ENCODE results near the gene KRT26. TPM values are rescaled to one million over a fixed set of nuclear protein-coding genes. Genes with fewer than 3 reads are reported as not detected.

Gene KRT26
- total and polyA plus RNA-seq, 10 of the 15 experiments (the other 5 are each of a cell fraction or from before 2014, with no cell fraction given) = not detected

DNA sequence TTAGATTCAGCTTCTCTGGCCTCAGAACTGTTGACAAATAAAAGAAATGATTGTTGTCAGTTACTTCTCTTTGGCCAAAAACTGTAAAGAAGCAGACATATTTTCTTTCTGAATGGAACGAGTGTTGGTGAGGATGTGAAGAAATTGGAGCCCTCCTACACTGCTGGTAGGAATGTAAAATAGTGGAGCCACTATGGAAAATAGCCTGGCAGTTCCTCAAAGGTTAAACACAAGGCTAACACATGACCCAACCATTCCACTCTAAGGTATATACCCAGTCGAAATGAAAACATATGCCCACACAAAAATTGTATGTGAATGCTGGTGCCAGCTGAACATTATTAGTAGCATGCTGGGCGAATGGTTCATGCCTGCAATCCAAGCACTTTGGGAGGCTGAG, 54.2 kb downstream of the KRT26 start:
- TF ChIP-seq HDAC6 (IDR thresholded peaks at IDR 0.05; ENCODE audit: unreplicated experiment) (no peak), RAD51 (IDR thresholded peaks at IDR 0.05) (no peak), SIX5 (IDR thresholded peaks at IDR 0.05; ENCODE audit: low read depth, low read length, severe bottlenecking) (no peak), NRF1 (conservative IDR thresholded peaks at IDR 0.05; ENCODE audit: low read depth, low read length) (no peak), CREM (IDR thresholded peaks at IDR 0.05; ENCODE audit: low read depth) (no peak), ZZZ3 (IDR thresholded peaks at IDR 0.05; ENCODE audit: control insufficient read depth, insufficient read length, low read depth) (no peak), ZNF207 (IDR thresholded peaks at IDR 0.05; ENCODE audit: borderline replicate concordance) (no peak), KLF5 (IDR thresholded peaks at IDR 0.05; ENCODE audit: partially characterized antibody) (no peak), ZNF217 (IDR thresholded peaks at IDR 0.05) (no peak), TCF12 (IDR thresholded peaks at IDR 0.05; ENCODE audit: low read depth, low read length) (no peak), PAX5 (IDR thresholded peaks at IDR 0.05; ENCODE audit: borderline replicate concordance, low read depth, low read length) (no peak), ETV6 (conservative IDR thresholded peaks at IDR 0.05 in 1 of 2, IDR thresholded peaks at IDR 0.05 in 1 of 2; ENCODE audit: borderline replicate concordance in 1 of 2, low read depth in 1 of 2) (no peak), SMAD5 (IDR thresholded peaks at IDR 0.05; ENCODE audit: low read depth) (no peak), CHD1 (IDR thresholded peaks at IDR 0.05; ENCODE audit: low read depth, low read length) (no peak), CREB1 (IDR thresholded peaks at IDR 0.05; ENCODE audit: low read depth) (no peak)
- TF ChIP-seq, protein P1, sequence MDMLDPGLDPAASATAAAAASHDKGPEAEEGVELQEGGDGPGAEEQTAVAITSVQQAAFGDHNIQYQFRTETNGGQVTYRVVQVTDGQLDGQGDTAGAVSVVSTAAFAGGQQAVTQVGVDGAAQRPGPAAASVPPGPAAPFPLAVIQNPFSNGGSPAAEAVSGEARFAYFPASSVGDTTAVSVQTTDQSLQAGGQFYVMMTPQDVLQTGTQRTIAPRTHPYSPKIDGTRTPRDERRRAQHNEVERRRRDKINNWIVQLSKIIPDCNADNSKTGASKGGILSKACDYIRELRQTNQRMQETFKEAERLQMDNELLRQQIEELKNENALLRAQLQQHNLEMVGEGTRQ (IDR thresholded peaks at IDR 0.05; ENCODE audit: borderline replicate concordance, low read depth, low read length) = no peak
- TF ChIP-seq, protein P2, sequence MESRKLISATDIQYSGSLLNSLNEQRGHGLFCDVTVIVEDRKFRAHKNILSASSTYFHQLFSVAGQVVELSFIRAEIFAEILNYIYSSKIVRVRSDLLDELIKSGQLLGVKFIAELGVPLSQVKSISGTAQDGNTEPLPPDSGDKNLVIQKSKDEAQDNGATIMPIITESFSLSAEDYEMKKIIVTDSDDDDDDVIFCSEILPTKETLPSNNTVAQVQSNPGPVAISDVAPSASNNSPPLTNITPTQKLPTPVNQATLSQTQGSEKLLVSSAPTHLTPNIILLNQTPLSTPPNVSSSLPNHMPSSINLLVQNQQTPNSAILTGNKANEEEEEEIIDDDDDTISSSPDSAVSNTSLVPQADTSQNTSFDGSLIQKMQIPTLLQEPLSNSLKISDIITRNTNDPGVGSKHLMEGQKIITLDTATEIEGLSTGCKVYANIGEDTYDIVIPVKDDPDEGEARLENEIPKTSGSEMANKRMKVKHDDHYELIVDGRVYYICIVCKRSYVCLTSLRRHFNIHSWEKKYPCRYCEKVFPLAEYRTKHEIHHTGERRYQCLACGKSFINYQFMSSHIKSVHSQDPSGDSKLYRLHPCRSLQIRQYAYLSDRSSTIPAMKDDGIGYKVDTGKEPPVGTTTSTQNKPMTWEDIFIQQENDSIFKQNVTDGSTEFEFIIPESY (IDR thresholded peaks at IDR 0.05) = no peak
- TF ChIP-seq, protein P3, sequence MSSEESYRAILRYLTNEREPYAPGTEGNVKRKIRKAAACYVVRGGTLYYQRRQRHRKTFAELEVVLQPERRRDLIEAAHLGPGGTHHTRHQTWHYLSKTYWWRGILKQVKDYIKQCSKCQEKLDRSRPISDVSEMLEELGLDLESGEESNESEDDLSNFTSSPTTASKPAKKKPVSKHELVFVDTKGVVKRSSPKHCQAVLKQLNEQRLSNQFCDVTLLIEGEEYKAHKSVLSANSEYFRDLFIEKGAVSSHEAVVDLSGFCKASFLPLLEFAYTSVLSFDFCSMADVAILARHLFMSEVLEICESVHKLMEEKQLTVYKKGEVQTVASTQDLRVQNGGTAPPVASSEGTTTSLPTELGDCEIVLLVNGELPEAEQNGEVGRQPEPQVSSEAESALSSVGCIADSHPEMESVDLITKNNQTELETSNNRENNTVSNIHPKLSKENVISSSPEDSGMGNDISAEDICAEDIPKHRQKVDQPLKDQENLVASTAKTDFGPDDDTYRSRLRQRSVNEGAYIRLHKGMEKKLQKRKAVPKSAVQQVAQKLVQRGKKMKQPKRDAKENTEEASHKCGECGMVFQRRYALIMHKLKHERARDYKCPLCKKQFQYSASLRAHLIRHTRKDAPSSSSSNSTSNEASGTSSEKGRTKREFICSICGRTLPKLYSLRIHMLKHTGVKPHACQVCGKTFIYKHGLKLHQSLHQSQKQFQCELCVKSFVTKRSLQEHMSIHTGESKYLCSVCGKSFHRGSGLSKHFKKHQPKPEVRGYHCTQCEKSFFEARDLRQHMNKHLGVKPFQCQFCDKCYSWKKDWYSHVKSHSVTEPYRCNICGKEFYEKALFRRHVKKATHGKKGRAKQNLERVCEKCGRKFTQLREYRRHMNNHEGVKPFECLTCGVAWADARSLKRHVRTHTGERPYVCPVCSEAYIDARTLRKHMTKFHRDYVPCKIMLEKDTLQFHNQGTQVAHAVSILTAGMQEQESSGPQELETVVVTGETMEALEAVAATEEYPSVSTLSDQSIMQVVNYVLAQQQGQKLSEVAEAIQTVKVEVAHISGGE (CRISPR knock-in tag; IDR thresholded peaks at IDR 0.05) = no peak
- TF ChIP-seq, protein P4, sequence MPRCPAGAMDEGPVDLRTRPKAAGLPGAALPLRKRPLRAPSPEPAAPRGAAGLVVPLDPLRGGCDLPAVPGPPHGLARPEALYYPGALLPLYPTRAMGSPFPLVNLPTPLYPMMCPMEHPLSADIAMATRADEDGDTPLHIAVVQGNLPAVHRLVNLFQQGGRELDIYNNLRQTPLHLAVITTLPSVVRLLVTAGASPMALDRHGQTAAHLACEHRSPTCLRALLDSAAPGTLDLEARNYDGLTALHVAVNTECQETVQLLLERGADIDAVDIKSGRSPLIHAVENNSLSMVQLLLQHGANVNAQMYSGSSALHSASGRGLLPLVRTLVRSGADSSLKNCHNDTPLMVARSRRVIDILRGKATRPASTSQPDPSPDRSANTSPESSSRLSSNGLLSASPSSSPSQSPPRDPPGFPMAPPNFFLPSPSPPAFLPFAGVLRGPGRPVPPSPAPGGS (IDR thresholded peaks at IDR 0.05; ENCODE audit: borderline replicate concordance, insufficient read depth, low read depth, low read length, poor library complexity, severe bottlenecking) = no peak
- H3K36me3 ChIP-seq (ENCODE audit: control insufficient read depth in 2 of 2, insufficient read depth in 2 of 2, low read length in 1 of 2) = no peaks in the 10 kb centered on the region
- no peaks in the 10 kb centered on the region for H3K9me3 ChIP-seq (replicated peaks; ENCODE audit: control insufficient read depth, insufficient read depth, low read length)
- ChIA-PET RAD21 (ENCODE audit: unreplicated experiment) (no interaction called here), POLR2A (no interaction called here), SMC1A (ENCODE audit: uncharacterized antibody, unreplicated experiment) (interaction anchor here (3.1 kb wide), 1 partner anchor 10 kb away, joined by 10 read pairs; no protein-coding TSS in a partner anchor), CTCF (no interaction called here)
- no peak overlapping the region for H2AFZ ChIP-seq (ENCODE audit: control insufficient read depth, low read depth, low read length)
- no peak overlapping the region for H3K27ac ChIP-seq (ENCODE audit: control insufficient read depth, insufficient read depth)
- no peaks in the 10 kb centered on the region for H3K79me2 ChIP-seq (ENCODE audit: control insufficient read depth, insufficient read depth, low read length)
- DNase-seq (ENCODE audit: low read depth, low spot score) (no peak), FAIRE-seq (no peak), ATAC-seq (no peak)
- BruUV-seq (replicated peaks) = no TSS peak
- no peak overlapping the region for H3K4me2 ChIP-seq (ENCODE audit: control insufficient read depth, insufficient read depth)
- H3K27me3 ChIP-seq (replicated peaks in 1 of 2; ENCODE audit: control insufficient read depth in 2 of 2, insufficient read depth in 2 of 2, low read length in 1 of 2) = peaks cover 0 to 6% of the 10 kb centered on the region in 2 experiments; a peak in 2 of 4 replicates
- 0% methylated on average over 3 of the region's 3 CpGs for WGBS (ENCODE audit: insufficient coverage, insufficient replicate concordance, low lambda C conversion rate, missing lambda C conversion rate)
- no peaks in the 10 kb centered on the region for H3K4me1 ChIP-seq (ENCODE audit: control insufficient read depth, insufficient read depth, low read length)
- no peak overlapping the region for H3K4me3 ChIP-seq
- H4K20me1 ChIP-seq (ENCODE audit: control insufficient read depth, insufficient read depth) = no peaks in the 10 kb centered on the region
- intact Hi-C loops (cut with micrococcal nuclease; ENCODE audit: unreplicated experiment) (no loop called here), in situ Hi-C loops (cut with MboI) (no loop called here)
- H3K9ac ChIP-seq (ENCODE audit: control insufficient read depth, insufficient read depth, low read length) = no peak overlapping the region

All from GM12878 (cell line).